Epidermal melanocyte (primary cell): ENCODE measurements around the gene ASF1A.
A peak's percentile ranks its signal among the peaks of the same experiment; 100 is the strongest.
"Not testable (repeated sequence)": the region's sequence is repeated elsewhere in the genome, so short reads cannot be mapped to it uniquely, and the experiment has no call there.

Experiments used
- DNase-seq: peaks from one replicate; pipeline ENCODE4 v3.0.0; 2011; ENCODE audit warnings: low spot score; ENCODE audit not compliant: insufficient read length

Gene ASF1A

GRCh38 chr6:118893807-118894424 is at the start of gene ASF1A:
Gene ASF1A (plus strand): TSS chr6:118894152. CDS start chr6:118894414, 262 bp downstream.
- DNase-seq: peak; percentile 86

GRCh38 chr6:118844915-118845314 is 49.0 kb upstream of the ASF1A start:
- DNase-seq: no peak

- DNase-seq: no peak
Observed at GRCh38 chr6:118853408-118853807, 40.5 kb upstream of the ASF1A start.

GRCh38 chr6:118856301-118856700 is 37.7 kb upstream of the ASF1A start:
- no peak for DNase-seq

- DNase-seq: no peak
Observed at GRCh38 chr6:118859517-118860064, 34.4 kb upstream of the ASF1A start.

- no peak for DNase-seq
Observed at GRCh38 chr6:118860363-118860762, 33.6 kb upstream of the ASF1A start.

GRCh38 chr6:118860880-118861279 is 33.1 kb upstream of the ASF1A start:
- DNase-seq: no peak

GRCh38 chr6:118862443-118862842 is 31.5 kb upstream of the ASF1A start:
- no peak for DNase-seq

- DNase-seq: no peak
Observed at GRCh38 chr6:118864341-118865099, 29.4 kb upstream of the ASF1A start.

GRCh38 chr6:118865100-118865391 is 28.9 kb upstream of the ASF1A start:
- no peak for DNase-seq

- DNase-seq: no peak
Observed at GRCh38 chr6:118867181-118867580, 26.8 kb upstream of the ASF1A start.

- DNase-seq: not testable (repeated sequence)
Observed at GRCh38 chr6:118868901-118869300, 25.1 kb upstream of the ASF1A start.

- no peak for DNase-seq
Observed at GRCh38 chr6:118869350-118869749, 24.6 kb upstream of the ASF1A start.

- DNase-seq: no peak
Observed at GRCh38 chr6:118869894-118870589, 23.9 kb upstream of the ASF1A start.

- DNase-seq: no peak
Observed at GRCh38 chr6:118871331-118871730, 22.6 kb upstream of the ASF1A start.

GRCh38 chr6:118872318-118872717 is 21.6 kb upstream of the ASF1A start:
- no peak for DNase-seq

- DNase-seq: no peak
Observed at GRCh38 chr6:118872726-118873125, 21.2 kb upstream of the ASF1A start.

- DNase-seq: no peak
Observed at GRCh38 chr6:118873239-118873638, 20.7 kb upstream of the ASF1A start.

- no peak for DNase-seq
Observed at GRCh38 chr6:118875672-118876071, 18.3 kb upstream of the ASF1A start.

- no peak for DNase-seq
Observed at GRCh38 chr6:118876198-118876597, 17.8 kb upstream of the ASF1A start.

GRCh38 chr6:118876814-118877213 is 17.1 kb upstream of the ASF1A start:
- DNase-seq: no peak

- no peak for DNase-seq
Observed at GRCh38 chr6:118877806-118878205, 16.1 kb upstream of the ASF1A start.
